Hematopoietic multipotent progenitor cell treated with erythropoietin and hydrocortisone succinate and interleukin-3 and kit ligand, for 15 days (in vitro differentiated cells): ENCODE measurements around the gene MCC.

Experiments used
- DNase-seq: peaks from one replicate; pipeline ENCODE4 v3.0.0-alpha.2; 2015; ENCODE audit warnings: low spot score

The MCC gene

DNA sequence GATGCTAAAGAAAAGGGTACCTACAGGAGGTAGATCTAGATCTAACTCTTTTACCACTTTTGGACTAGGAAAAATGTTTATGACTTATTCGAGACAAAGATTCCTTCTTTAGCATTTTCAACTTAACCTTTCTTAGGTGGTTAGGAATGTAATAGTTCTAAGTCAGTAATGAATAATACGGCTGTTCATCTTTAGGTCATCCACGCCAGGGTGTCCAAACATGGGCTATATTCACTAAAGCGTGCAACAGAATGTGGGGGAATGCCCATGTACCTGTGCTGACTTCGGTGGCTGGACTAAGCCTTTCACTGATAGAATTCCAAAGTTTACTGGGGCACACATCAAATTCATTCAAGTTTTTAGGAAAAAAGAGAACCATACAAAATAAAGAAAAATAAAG is 218.2 kb downstream of the MCC start:
- DNase-seq: no peak

DNA sequence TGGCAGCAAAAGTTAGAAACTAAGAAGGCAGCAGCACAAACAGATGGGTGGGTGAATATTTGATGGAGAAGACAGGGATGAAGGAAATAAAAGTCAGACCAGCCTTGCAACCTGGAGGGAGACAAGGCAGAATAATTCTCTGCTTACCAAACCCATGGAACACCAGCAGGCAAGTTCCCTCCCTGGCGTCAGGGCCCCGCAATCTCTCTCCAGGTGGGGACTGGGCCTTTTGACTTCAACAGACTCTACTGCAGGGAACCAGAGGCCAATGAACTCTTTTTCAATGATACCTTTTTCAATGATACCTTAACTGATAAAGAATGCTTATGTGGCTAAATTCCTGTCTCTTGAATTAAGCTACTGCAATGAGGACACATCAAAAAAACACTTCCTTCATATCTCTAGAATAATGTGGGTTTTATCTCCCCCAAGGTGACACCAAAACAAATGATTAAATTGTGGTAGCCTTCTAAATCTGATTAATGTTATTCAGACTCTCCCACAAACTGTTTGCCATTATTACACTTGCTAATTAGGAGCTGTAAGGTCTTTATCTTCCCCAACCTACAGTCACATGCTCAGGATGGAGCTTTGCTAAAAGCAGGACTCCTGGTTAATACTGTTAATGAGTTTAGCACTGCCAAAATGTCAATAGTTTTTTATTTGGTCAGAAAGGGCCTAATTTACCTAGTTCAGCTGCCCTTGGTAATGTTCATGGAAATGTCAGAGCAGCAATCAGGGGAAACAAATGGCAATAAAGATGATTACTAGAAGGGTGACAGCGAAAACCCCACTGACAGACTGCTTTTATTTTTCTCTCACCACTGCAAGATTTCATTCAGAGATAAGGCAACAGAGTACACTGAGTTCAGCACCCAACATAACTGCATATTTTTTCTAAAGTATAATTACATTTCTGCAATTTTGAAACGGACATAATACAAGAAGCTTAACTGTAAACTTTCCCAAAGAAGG is 218.9 kb downstream of the MCC start:
- no peak for DNase-seq

DNA sequence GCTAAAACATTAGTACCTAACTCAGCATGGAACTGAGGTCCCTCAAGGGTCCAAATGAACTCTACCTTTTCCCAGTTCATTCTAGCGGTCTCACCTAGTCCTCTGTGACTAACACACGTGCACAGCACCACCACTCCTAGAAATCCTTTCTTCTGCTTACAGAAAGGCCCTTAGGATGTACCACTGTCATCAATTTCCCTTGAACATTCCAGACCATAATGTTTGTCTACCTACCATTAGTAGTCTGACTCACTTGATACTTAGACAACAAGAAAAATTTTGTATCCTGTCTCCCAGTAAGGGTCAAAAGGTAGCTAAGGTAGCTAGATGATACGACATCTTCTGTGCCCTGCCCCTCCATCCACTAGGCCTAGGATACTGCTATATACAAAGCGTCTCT is 220.0 kb downstream of the MCC start:
- DNase-seq: no peak

DNA sequence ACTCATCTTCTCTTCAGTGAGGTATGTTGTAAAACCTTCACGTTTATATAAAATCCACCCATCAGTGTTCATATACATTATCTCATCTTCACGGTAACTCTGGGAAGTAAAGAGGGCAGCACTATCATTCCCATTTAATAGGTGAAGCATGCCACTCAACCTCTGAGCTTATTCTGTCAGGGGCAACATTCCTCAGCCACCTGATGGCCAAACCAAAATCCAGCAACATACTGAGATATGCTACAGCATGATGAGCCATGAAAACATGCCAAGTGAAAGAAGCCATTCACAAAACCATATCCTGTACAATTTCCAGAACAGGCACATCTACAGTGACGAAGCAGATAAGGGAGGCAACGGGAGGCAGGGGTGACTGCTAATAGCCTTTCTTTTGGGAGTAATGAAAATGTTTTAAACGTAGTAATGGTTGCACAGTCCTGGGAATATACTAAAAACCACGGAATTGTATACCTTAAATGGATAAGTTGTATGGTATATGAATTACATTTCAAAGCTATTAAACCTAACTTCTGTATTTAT is 220.8 kb downstream of the MCC start:
- DNase-seq: no peak

DNA sequence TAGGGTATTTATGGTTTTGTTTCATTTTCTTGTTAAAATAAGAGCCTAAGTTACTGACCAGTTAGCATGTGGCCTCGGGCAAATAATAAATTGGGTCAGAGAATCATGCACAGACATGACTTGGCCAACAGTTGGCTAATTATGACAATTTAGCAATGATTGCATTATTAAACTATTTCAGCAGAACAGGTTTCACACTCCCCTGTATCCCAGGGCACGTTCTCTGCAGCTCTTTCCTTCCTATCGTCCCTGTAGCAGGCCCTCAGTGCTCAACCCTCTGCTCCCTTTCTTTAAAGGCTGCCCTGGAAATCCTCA is 221.4 kb downstream of the MCC start:
- no peak for DNase-seq

DNA sequence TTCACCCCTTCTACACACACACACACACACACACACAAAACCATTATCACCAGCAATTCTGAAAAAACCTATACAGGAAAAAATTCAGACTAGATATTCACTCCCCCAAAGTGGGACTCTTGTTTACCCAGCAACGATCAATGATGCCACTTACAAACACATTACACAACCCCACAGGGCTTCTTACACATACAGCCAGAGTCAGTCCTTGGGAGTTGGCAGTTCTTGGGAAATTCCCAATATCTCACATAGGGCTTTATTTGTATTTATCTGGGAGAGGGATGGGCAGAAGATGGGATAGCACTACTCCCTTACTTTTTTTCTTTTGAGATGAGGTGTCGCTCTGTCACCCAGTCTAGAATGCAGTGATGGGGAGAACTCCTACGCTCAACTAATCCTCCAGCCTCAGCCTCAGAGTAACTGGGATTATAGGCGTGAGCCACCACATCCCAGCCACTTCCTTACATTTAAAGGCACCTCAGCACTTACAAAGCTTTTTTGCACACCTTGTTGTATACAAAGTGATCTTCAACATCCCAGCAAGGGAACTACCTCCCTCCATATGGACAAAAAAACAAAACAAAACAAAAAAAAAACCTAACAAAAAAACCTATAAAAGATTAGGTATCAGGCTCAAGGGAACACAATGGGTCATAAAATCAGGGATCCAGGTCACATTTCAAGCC is 221.9 kb downstream of the MCC start:
- DNase-seq: no peak

DNA sequence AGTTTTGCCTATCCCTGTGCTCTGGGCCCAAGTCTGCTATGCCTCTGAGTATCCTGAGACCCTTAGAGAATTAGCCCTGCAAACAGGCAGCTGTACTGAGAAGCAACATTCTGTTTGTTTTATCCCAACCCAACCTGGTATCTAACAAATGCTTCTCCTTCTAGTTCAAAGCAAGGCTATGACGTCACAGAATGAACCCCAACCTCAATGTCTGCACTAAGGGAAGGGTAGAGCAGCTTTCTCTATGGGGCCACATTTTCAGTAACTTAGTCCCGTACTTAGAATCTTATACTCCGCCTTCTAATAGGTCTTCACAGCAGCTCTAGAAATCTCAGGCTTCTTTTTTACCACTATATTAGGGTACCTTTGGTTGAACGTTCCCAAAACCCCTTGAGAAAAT is 223.1 kb downstream of the MCC start:
- no peak for DNase-seq

DNA sequence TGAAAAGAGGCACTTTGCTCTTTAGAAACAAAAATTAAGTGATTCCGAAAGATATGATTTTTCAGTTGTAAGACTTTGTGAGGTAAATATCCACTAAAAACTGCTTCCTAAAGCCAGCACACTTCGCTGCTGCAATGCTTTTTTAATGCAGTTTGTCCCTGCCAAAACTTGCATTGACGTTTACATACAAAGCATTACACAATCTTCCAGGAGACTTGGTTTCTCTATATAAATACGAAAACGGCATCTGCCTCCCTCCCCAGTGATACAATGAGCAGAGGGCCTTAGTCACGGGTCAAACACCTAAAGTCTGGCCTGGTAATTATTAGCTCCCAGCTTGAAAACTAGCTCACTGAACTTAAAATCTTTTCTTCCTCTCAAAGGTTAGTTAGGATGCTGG is 224.2 kb downstream of the MCC start:
- DNase-seq: no peak

DNA sequence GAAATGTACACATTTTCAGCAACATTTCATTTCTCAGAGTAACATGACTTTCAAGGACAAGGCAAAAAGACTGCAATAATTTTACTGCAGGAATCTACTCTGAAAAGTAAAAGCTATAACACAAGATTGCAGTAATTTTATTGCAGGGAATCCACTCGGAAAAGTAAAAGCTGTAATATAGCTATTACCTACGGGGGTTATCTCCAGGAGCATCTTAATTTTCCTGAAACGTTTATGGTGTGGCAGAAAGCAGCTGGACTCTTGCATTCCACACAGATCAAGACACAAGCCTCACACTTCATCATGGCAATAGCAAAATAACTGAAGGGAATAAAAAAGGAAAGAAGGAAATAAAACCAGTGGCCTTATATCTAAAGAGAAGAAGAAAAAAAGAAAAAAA is 224.7 kb downstream of the MCC start:
- DNase-seq: no peak

DNA sequence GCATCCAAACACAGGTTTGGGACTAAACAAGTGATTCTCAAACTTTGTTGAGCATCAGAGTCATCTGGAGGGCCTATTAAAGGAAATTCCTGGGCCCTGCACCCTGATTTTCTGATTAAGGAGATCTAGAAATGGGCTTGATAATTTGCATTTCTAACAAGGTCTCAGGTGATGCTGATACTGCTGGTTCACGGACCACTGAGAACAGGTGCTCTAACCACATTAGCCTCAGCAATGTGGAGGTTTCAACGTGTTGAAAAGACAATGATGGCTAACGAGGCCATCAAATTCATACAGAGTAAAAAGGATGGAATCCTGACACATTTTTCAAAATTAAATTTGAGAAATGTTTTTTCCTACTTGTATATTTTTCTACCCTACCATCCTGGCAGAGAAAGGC is 225.6 kb downstream of the MCC start:
- DNase-seq: no peak

DNA sequence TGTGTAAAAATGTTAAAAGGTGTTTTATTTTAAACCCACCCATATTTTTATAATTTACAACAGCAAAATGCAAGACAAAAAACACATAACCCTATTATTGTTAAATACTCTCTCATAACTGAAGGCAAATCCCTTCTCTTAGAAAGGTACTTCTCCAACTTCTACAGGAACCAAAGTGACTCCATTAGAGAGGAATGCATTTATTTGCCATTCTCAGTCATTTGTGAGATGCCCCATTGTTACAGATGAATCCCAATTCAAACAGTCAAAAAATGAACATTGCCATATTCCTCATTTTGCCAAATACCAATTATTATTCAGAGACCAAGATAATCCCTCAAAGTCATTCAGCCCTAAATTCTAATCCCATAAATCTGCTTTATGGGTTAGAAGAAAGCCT is 229.2 kb downstream of the MCC start:
- no peak for DNase-seq

DNA sequence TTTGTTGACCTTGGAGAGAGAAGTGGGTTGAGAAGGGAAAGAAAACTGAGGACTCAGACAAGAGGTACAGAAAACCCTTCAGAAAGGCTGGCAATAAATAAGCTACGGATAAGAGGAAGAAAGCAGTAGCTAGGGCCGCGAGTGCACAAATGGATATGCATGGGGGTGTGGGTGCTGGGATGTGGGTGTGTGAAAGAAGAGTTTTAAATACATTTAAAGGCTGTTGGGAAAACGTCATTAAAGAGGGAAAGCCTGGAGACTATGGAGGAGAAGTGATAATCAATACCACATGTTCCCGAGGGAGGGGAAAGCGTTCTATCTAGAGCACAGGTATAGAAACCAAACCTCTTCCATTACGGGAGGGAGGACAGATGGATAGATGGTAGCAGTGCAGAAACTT is 230.7 kb downstream of the MCC start:
- no peak for DNase-seq

DNA sequence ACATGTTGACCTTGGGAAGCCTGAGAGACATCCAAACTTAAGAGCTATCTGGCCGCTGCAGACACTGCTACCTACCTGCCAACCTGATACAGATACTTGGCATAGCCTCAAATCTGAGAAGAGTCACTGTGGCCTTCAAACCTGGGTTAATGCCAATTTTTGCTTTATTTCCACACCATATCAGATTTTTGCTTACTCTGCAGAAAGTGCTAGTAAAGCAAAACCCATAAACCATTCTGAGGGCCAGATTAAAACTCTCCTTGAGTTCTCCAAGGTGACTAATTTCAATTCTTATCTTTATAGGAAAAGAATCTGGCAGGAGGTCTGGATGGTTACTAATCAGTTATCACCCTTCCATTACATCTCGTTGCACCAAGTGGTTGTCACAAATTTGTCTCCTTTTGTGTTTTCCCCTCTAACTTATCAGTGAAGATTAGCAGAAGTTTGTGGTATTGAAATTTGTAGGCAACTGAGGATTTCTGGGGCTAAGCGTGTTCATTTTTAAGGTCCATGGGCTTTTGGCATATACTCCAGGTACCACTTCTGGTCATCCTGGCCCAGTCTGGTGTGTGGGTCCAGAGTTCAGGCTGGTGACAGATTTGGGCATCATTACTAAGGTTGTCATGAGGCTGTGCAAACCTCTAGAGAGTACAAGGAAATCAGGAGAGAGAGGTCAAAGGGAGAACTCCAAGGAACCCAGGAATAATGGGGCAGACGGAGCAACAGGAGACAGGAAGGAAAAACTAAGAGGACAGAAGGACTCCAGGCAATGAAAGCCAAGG is 231.4 kb downstream of the MCC start:
- DNase-seq: no peak

DNA sequence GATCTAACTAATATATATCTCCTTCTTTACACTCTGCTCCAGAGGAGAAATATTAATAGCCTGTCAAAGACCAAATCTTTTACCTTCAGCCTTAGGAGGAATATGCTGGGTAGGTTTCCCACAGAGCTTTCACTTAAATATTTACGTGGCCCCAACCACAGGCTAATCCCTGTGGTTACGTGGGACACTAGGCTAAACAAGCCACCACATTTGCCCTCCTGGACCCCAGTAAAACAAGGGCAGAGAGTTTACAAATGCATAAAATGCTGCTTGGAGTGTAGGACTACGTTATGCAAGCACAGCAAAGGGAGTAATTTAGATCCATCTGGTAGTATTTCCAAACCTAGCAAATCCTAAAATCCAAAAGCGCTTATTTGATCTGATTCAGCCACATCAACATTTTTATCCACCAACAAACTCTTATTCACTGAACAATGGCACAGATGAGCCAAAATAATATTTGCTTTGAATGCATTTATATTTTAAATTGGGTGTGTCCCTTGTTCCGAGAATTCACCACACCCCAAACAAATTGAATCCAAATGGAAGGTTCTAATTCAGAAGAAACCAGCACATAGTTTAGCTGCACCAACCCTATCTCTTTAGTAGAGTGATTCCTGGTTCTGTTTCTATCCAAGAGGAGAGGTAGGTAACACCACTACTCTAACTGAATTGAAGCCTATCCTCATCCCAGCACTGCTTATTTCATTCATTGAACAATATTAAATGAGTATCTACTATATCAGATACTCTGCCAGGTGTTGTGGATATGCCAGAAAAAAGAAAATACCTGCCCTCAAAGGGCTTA is 232.5 kb downstream of the MCC start:
- no peak for DNase-seq

DNA sequence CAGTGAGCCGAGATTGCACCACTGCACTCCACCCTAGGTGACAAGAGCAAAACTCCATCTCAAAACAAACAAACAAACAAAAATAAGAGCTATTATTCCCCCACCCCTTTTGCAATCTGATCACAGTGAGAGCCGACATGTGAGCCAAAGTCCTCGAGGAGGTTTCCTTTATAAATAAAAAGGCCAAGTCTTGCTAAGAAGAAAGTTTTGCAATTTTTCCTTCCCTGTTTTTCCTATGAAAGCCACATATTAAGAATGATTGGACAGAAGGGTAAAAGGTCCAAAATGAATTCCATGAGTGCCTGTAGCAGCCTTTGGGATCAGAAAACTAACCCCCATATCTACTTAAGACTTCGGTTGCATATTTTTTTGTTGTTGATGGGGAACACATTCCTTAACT is 233.1 kb downstream of the MCC start:
- DNase-seq: no peak

DNA sequence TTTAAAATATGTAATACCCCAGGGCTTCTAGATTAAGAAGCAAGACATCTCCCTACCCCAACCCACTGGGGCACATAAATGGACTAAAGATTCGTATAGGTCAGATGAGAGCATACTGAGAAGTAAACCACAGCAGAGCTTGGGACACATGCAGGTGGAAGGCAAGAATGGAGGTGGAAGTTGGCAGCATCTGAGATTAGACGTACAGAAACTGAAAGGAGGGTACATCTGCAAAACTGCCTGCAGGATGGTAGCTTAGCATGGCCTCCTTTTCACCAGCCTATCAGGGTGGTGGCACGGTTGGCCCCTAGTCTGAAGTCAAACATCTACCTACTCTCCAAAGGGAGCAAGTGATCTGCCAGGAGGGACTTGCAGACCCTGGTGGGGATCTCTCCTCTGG is 235.2 kb downstream of the MCC start:
- DNase-seq: no peak

DNA sequence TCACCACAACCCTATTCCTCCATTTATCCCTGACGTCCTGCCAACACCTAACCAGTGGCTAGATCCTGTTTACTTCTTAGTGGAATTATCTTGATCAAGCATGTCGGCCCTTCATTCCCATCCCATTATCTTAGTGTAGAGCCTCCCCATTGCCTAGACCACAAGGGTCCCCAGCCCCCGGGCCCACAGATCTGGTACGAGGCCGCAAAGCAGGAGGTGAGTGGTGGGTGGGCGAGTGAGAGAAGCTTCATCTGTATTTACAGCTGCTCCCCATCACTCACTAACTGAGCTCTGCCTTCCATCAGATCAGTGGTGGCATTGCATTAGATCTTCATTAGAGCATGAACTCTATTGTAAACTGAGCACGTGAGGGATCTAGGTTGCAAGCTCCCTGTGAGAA is 236.2 kb downstream of the MCC start:
- DNase-seq: no peak

DNA sequence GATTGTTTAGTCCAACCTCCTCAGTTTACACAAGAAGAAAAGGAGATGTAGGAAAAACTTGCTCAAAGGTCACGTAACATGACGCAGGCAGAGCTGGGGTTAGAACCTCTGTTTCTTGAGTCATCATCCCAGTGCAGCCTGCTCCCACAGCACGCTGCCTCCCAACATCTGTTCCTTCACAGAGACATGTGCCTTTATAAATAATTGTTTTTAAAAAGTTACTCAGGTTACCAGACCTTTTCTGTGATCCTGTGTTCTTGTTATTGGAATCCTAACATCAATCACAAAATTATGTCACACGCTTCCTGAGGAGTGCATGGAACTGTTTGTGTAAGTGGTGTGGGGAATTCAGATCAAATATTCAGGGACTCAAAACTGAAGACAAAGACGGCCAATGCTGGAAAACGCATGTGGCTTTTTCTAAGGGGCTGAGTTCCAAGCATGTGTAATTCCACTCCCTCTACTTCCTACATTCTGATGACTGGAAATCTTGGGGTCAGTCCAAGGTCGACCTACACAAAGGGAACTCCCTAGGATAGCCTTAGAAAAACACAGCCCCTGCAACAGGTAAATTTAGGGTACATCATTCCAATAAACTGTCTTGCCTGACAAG is 237.8 kb downstream of the MCC start:
- no peak for DNase-seq

DNA sequence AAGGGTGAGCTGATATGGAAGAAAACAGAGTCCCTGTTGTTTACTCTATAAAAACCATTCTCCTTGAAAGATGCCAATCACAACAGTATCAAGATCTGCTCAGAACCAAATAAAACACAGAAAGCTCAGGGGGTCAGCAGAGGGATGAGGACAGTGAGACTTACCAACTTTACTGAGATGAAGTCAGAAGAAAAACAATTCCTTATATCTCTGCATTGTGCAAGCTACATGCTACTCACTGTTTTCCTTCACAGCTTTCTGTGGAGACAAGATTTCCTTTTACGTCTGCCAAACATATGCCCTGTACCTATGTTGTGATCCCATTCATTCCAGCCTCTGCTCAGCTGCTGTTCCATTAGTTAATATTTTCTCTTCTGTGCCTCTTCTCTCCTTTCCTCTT is 239.0 kb downstream of the MCC start:
- DNase-seq: no peak

DNA sequence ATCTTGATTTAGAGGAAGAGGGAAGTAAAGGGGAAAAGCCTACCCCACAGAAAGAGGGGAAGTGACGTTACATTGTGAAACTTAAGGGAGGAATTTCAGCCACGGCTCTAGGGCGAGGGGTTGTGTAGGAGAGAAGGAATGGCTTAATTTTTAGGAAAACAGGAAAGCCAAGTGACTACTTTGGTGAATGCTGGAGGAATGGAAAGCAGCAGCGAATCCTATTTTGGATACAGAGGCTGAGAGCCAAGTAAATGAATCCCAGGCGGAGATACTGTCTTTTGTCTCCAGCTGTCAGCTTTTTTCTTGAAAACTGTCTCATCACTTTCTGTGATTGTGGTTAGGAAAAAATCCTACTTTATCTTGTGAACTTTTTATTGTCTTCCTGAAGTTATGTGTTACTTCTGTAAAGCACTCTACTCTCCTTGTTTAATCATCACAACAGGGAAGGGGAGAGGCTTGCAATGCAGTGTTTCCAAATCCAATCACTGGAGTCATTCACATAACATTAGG is 241.8 kb downstream of the MCC start:
- no peak for DNase-seq
